ENCODE results near the gene HOXB9. TPM values are rescaled to one million over a fixed set of nuclear protein-coding genes. Genes with fewer than 3 reads are reported as not detected.

The HOXB9 gene
- total RNA-seq: under 0.01 TPM

GRCh38 chr17:48626245-48627117 is at the start of gene HOXB9:
Gene HOXB9, minus strand, starts transcription at chr17:48626358. Its CDS starts 89 bp downstream, at chr17:48626269.
- peak in 2 of 3 donors; percentile 51 to 82 for DNase-seq (ENCODE audit: low read depth in 2 of 3, low spot score in 2 of 3)

- DNase-seq (ENCODE audit: low read depth in 2 of 3, low spot score in 2 of 3): no peak
Observed at GRCh38 chr17:48672340-48672739, 46.2 kb upstream of the HOXB9 start.

GRCh38 chr17:48671697-48672171 is 45.6 kb upstream of the HOXB9 start:
- peak; percentile 50 to 67 (median 65) for DNase-seq (ENCODE audit: low read depth in 2 of 3, low spot score in 2 of 3)

GRCh38 chr17:48663134-48663924 is 37.2 kb upstream of the HOXB9 start:
- DNase-seq (ENCODE audit: low read depth in 2 of 3, low spot score in 2 of 3): no peak

GRCh38 chr17:48655913-48656312 is 29.8 kb upstream of the HOXB9 start:
- DNase-seq (ENCODE audit: low read depth in 2 of 3, low spot score in 2 of 3): no peak

- DNase-seq (ENCODE audit: low read depth in 2 of 3, low spot score in 2 of 3): no peak
Observed at GRCh38 chr17:48649741-48650140, 23.6 kb upstream of the HOXB9 start.

- DNase-seq (ENCODE audit: low read depth in 2 of 3, low spot score in 2 of 3): no peak
Observed at GRCh38 chr17:48647963-48648245, 21.7 kb upstream of the HOXB9 start.

GRCh38 chr17:48647103-48647962 is 21.2 kb upstream of the HOXB9 start:
- DNase-seq (ENCODE audit: low read depth in 2 of 3, low spot score in 2 of 3): no peak

- DNase-seq (ENCODE audit: low read depth in 2 of 3, low spot score in 2 of 3): no peak
Observed at GRCh38 chr17:48646183-48647102, 20.3 kb upstream of the HOXB9 start.

GRCh38 chr17:48645639-48646182 is 19.6 kb upstream of the HOXB9 start:
- no peak for DNase-seq (ENCODE audit: low read depth in 2 of 3, low spot score in 2 of 3)

GRCh38 chr17:48644910-48645557 is 18.9 kb upstream of the HOXB9 start:
- no peak for DNase-seq (ENCODE audit: low read depth in 2 of 3, low spot score in 2 of 3)

GRCh38 chr17:48644159-48644558 is 18.0 kb upstream of the HOXB9 start:
- DNase-seq (ENCODE audit: low read depth in 2 of 3, low spot score in 2 of 3): no peak

- DNase-seq (ENCODE audit: low read depth in 2 of 3, low spot score in 2 of 3): no peak
Observed at GRCh38 chr17:48643697-48644012, 17.5 kb upstream of the HOXB9 start.

- no peak for DNase-seq (ENCODE audit: low read depth in 2 of 3, low spot score in 2 of 3)
Observed at GRCh38 chr17:48642843-48643696, 16.9 kb upstream of the HOXB9 start.

- no peak for DNase-seq (ENCODE audit: low read depth in 2 of 3, low spot score in 2 of 3)
Observed at GRCh38 chr17:48642059-48642842, 16.1 kb upstream of the HOXB9 start.

GRCh38 chr17:48641541-48642058 is 15.4 kb upstream of the HOXB9 start:
- no peak for DNase-seq (ENCODE audit: low read depth in 2 of 3, low spot score in 2 of 3)

- DNase-seq (ENCODE audit: low read depth in 2 of 3, low spot score in 2 of 3): no peak
Observed at GRCh38 chr17:48640858-48641180, 14.7 kb upstream of the HOXB9 start.

Data from hematopoietic multipotent progenitor cell (in vitro differentiated cells).